ENCODE results near the gene PCNX2.

GRCh38 chr1:233230011-233230410, 65.5 kb downstream of the PCNX2 start:
- no peak for TF ChIP-seq POLR2A (IDR thresholded peaks at IDR 0.05; ENCODE audit: low read length)
- no peak for TF ChIP-seq GATA1 (IDR thresholded peaks at IDR 0.05; ENCODE audit: low read depth, low read length)
